Thyroid gland (tissue), 4 donors: ENCODE measurements around the gene PPP1R9A.

Experiments
- POLR2A ChIP-seq, 2 donors: fragments of 450-650 bp; IDR thresholded peaks; one replicate each; pipeline ENCODE4 v1.6.1; 2017; ENCODE audit warnings: antibody characterized with exemption in 2 of 2, mild to moderate bottlenecking in 2 of 2, moderate library complexity in 1 of 2
- TF ChIP-seq, protein P1 (sequence below), 6 experiments: fragments of 200-600 bp in 3 of 6; fragments of 450-650 bp in 3 of 6; sonication (generic) in 3 of 6; IDR thresholded peaks; one replicate each; pipeline ENCODE4 v1.5.1; 2016 to 2019; ENCODE audit warnings: antibody characterized with exemption in 6 of 6, mild to moderate bottlenecking in 2 of 6, inconsistent platforms in 1 of 6, moderate library complexity in 1 of 6

DNA sequence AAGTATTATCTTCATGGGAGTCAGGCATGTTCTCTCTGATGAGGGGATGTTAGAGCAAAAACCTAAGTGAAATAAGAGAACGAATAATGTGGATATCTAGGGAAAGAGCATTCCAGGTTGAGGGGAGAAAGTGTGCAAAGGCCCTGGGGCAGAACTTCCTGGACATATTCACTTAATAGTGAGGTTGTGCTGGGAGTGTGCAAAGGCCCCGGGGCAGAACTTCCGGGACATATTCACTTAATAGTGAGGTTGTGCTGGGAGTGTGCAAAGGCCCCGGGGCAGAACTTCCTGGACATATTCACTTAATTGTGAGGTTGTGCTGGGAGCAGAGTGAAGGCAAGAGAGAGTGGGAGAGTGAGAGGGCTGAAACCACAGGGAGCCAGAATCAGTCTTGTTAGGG is 405.2 kb downstream of the PPP1R9A start:
- TF ChIP-seq, protein P1, sequence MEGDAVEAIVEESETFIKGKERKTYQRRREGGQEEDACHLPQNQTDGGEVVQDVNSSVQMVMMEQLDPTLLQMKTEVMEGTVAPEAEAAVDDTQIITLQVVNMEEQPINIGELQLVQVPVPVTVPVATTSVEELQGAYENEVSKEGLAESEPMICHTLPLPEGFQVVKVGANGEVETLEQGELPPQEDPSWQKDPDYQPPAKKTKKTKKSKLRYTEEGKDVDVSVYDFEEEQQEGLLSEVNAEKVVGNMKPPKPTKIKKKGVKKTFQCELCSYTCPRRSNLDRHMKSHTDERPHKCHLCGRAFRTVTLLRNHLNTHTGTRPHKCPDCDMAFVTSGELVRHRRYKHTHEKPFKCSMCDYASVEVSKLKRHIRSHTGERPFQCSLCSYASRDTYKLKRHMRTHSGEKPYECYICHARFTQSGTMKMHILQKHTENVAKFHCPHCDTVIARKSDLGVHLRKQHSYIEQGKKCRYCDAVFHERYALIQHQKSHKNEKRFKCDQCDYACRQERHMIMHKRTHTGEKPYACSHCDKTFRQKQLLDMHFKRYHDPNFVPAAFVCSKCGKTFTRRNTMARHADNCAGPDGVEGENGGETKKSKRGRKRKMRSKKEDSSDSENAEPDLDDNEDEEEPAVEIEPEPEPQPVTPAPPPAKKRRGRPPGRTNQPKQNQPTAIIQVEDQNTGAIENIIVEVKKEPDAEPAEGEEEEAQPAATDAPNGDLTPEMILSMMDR (IDR thresholded peaks at IDR 0.05) = no peak
- TF ChIP-seq POLR2A (IDR thresholded peaks at IDR 0.05) = no peak
